ENCODE measurements around the gene LRRC14B. TPM values are rescaled to one million over a fixed set of nuclear protein-coding genes. Genes with fewer than 3 reads are reported as not detected.

LRRC14B gene
- total RNA-seq, 1 donor from 2014 or later = not detected

DNA sequence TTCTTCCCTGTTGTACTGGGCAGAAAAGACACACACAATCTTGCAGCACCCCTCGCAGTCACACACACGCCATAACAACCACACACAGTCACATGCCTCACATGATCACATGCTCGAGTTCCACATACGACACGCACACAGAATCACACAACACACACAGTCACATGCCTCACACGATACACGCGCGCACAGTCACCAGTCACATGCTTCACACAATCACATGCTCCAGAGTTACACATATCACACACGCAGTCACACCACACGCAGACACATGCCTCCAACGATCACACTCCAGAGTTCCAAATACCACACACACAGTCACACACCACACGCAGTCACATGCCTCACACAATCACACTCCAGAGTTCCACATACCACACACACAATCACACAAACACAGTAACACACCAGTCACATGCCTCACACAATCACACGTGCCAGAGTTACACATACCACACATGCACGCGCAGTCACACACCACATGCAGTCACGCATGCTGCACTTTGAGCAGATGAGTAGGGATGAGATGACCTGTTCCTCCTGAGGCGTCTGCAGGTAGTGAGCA is 49.0 kb upstream of the LRRC14B start:
- Histone ChIP-seq H2AFZ (ENCODE audit: low read depth, low read length) (no peak overlapping the region), H3K36me3 (ENCODE audit: insufficient read depth, low read length) (peaks cover 6% of the 10 kb centered on the region), H3K9me3 (ENCODE audit: insufficient read depth, low read depth, low read length) (peaks cover 10% of the 10 kb centered on the region), H4K20me1 (ENCODE audit: insufficient read depth, low read length) (no peaks in the 10 kb centered on the region), H3K4me1 (ENCODE audit: insufficient read depth, low read length) (no peaks in the 10 kb centered on the region), H3K4me3 (ENCODE audit: insufficient read depth, low read depth, low read length) (no peak overlapping the region), H3K27ac (ENCODE audit: low read depth, low read length) (no peak overlapping the region), H3K4me2 (ENCODE audit: low read length) (no peak overlapping the region), H3K9ac (ENCODE audit: low read length) (no peak overlapping the region), H3K27me3 (ENCODE audit: insufficient read depth, low read length) (no peaks in the 10 kb centered on the region), H3K79me2 (ENCODE audit: insufficient read depth, low read length) (peaks cover 4% of the 10 kb centered on the region)
- H3K4me3 Mint-ChIP-seq (ENCODE audit: unreplicated experiment) = no peak overlapping the region
- peaks cover 13% of the 10 kb centered on the region for H3K9me3 Mint-ChIP-seq (ENCODE audit: unreplicated experiment)
- peaks cover 12% of the 10 kb centered on the region for H3K27me3 Mint-ChIP-seq (ENCODE audit: low read depth, unreplicated experiment)
- H3K36me3 Mint-ChIP-seq (ENCODE audit: low read depth, unreplicated experiment) = peaks cover 16% of the 10 kb centered on the region
- H3K4me1 Mint-ChIP-seq (ENCODE audit: low read depth, unreplicated experiment) = no peaks in the 10 kb centered on the region
- TF ChIP-seq, protein P1, sequence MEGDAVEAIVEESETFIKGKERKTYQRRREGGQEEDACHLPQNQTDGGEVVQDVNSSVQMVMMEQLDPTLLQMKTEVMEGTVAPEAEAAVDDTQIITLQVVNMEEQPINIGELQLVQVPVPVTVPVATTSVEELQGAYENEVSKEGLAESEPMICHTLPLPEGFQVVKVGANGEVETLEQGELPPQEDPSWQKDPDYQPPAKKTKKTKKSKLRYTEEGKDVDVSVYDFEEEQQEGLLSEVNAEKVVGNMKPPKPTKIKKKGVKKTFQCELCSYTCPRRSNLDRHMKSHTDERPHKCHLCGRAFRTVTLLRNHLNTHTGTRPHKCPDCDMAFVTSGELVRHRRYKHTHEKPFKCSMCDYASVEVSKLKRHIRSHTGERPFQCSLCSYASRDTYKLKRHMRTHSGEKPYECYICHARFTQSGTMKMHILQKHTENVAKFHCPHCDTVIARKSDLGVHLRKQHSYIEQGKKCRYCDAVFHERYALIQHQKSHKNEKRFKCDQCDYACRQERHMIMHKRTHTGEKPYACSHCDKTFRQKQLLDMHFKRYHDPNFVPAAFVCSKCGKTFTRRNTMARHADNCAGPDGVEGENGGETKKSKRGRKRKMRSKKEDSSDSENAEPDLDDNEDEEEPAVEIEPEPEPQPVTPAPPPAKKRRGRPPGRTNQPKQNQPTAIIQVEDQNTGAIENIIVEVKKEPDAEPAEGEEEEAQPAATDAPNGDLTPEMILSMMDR (IDR thresholded peaks at IDR 0.05; ENCODE audit: insufficient read depth, low read depth, low read length) = no peak
- TF ChIP-seq EZH2 (IDR thresholded peaks at IDR 0.05; ENCODE audit: insufficient read depth, low read length) = no peak
- no peak overlapping the region for H3K27ac Mint-ChIP-seq (ENCODE audit: unreplicated experiment)
- DNase-seq (ENCODE audit: low read depth) (no peak), FAIRE-seq (no peak)

DNA sequence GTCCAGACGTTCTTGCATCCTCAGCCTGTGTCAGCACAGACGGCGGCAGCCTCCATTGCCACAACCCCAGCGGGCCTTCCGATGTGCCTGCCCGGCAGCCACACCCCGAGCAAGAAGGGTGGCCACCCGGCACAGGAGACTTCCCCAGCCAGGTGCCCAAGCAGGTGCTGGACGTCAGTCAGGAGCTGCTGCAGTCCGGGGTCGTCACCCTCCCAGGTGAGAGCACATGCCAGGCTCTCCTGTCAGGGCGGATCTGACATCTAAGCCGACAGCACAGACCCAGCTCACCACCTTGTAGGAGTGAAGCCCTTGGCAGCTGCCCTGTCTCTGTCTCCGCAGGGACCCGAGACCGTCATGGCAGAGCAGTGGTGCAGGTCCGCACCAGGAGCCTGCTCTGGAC is 48.3 kb upstream of the LRRC14B start:
- no peaks in the 10 kb centered on the region for H3K27me3 ChIP-seq (ENCODE audit: insufficient read depth, low read length)
- DNase-seq (ENCODE audit: low read depth) = no peak
- TF ChIP-seq, protein P1 (IDR thresholded peaks at IDR 0.05; ENCODE audit: insufficient read depth, low read depth, low read length) = no peak
- TF ChIP-seq EZH2 (IDR thresholded peaks at IDR 0.05; ENCODE audit: insufficient read depth, low read length) = no peak
- no peaks in the 10 kb centered on the region for H3K4me1 Mint-ChIP-seq (ENCODE audit: low read depth, unreplicated experiment)
- H3K27me3 Mint-ChIP-seq (ENCODE audit: low read depth, unreplicated experiment) = peaks cover 12% of the 10 kb centered on the region
- no peaks in the 10 kb centered on the region for H4K20me1 ChIP-seq (ENCODE audit: insufficient read depth, low read length)
- no peak overlapping the region for H3K27ac ChIP-seq (ENCODE audit: low read depth, low read length)
- H3K79me2 ChIP-seq (ENCODE audit: insufficient read depth, low read length) = no peaks in the 10 kb centered on the region
- no peak for FAIRE-seq
- no peak overlapping the region for H2AFZ ChIP-seq (ENCODE audit: low read depth, low read length)
- H3K4me2 ChIP-seq (ENCODE audit: low read length) = no peak overlapping the region
- H3K27ac Mint-ChIP-seq (ENCODE audit: unreplicated experiment) = no peak overlapping the region
- no peak overlapping the region for H3K4me3 ChIP-seq (ENCODE audit: insufficient read depth, low read depth, low read length)
- no peak overlapping the region for H3K9ac ChIP-seq (ENCODE audit: low read length)
- H3K9me3 Mint-ChIP-seq (ENCODE audit: unreplicated experiment) = peaks cover 19% of the 10 kb centered on the region
- H3K36me3 Mint-ChIP-seq (ENCODE audit: low read depth, unreplicated experiment) = peaks cover 20% of the 10 kb centered on the region
- H3K9me3 ChIP-seq (ENCODE audit: insufficient read depth, low read depth, low read length) = peaks cover 11% of the 10 kb centered on the region
- H3K4me1 ChIP-seq (ENCODE audit: insufficient read depth, low read length) = no peaks in the 10 kb centered on the region
- H3K4me3 Mint-ChIP-seq (ENCODE audit: unreplicated experiment) = no peak overlapping the region
- peaks cover 6% of the 10 kb centered on the region for H3K36me3 ChIP-seq (ENCODE audit: insufficient read depth, low read length)

DNA sequence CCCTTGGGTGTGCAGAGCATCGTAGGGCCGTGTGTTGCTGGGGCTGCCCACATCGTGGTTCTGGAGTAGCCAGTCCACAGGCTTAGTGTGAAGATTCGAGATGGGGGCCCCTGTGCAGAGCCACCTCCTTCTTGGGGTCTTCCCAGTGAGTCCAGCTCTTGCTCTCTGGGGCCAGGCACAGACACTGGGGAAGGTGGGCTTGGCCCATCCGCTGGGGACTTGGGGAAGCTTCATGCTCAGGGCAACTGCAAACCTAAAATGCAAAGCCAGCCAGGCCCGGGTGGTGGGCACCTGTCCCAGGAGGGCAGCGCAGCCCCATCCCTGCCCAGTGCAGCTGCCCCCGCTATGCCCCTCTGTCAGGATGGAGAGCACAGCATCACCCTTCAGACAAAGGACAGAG is 46.4 kb upstream of the LRRC14B start:
- peaks cover 23% of the 10 kb centered on the region for H3K36me3 Mint-ChIP-seq (ENCODE audit: low read depth, unreplicated experiment)
- H3K27ac Mint-ChIP-seq (ENCODE audit: unreplicated experiment) = no peak overlapping the region
- peaks cover 10% of the 10 kb centered on the region for H3K27me3 Mint-ChIP-seq (ENCODE audit: low read depth, unreplicated experiment)
- no peaks in the 10 kb centered on the region for H3K27me3 ChIP-seq (ENCODE audit: insufficient read depth, low read length)
- no peaks in the 10 kb centered on the region for H3K4me1 ChIP-seq (ENCODE audit: insufficient read depth, low read length)
- no peak overlapping the region for H2AFZ ChIP-seq (ENCODE audit: low read depth, low read length)
- peaks cover 6% of the 10 kb centered on the region for H3K36me3 ChIP-seq (ENCODE audit: insufficient read depth, low read length)
- H3K9me3 ChIP-seq (ENCODE audit: insufficient read depth, low read depth, low read length) = peaks cover 11% of the 10 kb centered on the region
- no peaks in the 10 kb centered on the region for H4K20me1 ChIP-seq (ENCODE audit: insufficient read depth, low read length)
- H3K4me3 ChIP-seq (ENCODE audit: insufficient read depth, low read depth, low read length) = no peak overlapping the region
- no peaks in the 10 kb centered on the region for H3K4me1 Mint-ChIP-seq (ENCODE audit: low read depth, unreplicated experiment)
- H3K4me2 ChIP-seq (ENCODE audit: low read length) = no peak overlapping the region
- no peak overlapping the region for H3K4me3 Mint-ChIP-seq (ENCODE audit: unreplicated experiment)
- TF ChIP-seq, protein P1 (IDR thresholded peaks at IDR 0.05; ENCODE audit: insufficient read depth, low read depth, low read length) = no peak
- TF ChIP-seq EZH2 (IDR thresholded peaks at IDR 0.05; ENCODE audit: insufficient read depth, low read length) = no peak
- H3K9ac ChIP-seq (ENCODE audit: low read length) = no peak overlapping the region
- H3K27ac ChIP-seq (ENCODE audit: low read depth, low read length) = no peak overlapping the region
- FAIRE-seq (no peak), DNase-seq (ENCODE audit: low read depth) (no peak)
- no peaks in the 10 kb centered on the region for H3K79me2 ChIP-seq (ENCODE audit: insufficient read depth, low read length)
- H3K9me3 Mint-ChIP-seq (ENCODE audit: unreplicated experiment) = peaks cover 22% of the 10 kb centered on the region
